HG03520 (cell line): ENCODE data around the gene CFAP92.

Experiments used
- ATAC-seq: cut with Tn5 transposase; IDR thresholded peaks from one replicate; pipeline ENCODE4 v1.9.1; 2021; ENCODE audit warnings: mild to moderate bottlenecking, moderate library complexity; ENCODE audit not compliant: unreplicated experiment

CFAP92 gene, protein sequence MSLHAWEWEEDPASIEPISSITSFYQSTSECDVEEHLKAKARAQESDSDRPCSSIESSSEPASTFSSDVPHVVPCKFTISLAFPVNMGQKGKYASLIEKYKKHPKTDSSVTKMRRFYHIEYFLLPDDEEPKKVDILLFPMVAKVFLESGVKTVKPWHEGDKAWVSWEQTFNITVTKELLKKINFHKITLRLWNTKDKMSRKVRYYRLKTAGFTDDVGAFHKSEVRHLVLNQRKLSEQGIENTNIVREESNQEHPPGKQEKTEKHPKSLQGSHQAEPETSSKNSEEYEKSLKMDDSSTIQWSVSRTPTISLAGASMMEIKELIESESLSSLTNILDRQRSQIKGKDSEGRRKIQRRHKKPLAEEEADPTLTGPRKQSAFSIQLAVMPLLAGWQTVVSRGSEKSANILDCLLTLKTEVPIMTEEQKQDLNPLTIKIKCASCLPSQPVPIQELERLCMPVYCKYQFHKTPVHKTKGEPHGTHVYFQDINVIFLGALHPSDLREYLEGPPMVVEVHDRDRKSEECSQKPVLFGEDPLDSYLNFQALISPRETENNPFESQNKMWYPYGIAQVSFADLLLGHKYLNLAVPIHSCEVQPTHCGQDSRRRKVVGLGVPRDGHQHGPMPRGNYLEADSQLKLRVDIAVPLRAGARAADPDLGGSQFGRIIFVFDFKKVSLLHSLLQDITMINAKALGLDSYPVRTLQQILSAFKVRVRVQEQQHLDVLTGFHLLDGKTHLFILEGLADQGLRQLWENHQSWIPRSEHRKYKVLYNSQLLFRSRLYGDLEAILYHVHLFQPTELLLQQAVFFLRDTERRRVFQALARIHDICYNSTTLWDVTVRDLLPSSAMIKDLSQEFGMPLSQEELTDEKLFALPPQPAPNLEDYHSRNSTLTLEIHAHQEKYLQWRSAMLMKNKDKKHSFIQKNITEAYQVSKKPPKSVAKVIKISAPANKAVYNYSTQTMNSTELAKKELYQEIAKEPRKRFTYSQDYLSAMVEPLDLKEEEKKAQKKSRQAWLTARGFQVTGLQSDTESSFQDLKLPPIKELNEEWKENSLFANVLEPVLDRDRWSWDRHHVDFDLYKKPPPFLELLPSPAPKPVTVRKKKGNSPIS

DNA sequence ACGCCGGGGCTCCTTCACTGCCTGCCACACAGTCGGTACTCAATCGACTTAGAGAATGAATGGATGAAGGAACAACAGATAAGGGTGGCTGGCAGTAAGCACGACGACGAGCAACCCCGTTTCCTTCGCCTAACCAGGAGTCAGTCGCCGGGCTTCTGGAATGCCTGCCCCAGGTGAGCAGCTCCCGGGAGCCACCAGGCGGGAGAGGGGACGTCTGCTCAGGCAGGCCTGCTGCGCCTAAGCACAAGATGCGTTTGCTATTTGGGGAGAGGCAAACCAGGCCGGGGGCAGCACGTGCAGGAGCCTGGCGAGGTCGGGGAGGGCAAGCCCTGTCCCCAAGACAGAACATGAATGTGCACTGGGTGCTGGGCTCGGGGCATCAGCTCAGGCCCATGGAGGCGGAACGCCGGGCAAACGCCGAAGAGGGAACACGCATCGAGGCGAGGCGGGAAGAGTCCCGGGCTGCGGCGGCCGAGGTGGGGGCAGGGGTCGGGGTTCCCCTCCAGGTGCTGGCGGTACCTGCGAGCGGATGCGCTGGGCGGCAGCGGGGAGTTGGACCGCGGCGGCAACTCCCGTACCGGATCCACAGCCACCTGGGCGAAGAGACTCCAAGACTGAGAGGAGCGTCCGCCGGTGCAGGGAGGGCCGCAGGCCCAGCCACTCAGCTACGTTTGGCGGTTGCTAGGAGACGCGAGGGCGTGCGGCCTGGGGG, at the start of gene CFAP92:
Gene CFAP92, minus strand, starts transcription at position 616 of the 712 bp plus-strand sequence. CDS start 772 bp downstream, outside the sequence.
- ATAC-seq = peak; percentile 86

DNA sequence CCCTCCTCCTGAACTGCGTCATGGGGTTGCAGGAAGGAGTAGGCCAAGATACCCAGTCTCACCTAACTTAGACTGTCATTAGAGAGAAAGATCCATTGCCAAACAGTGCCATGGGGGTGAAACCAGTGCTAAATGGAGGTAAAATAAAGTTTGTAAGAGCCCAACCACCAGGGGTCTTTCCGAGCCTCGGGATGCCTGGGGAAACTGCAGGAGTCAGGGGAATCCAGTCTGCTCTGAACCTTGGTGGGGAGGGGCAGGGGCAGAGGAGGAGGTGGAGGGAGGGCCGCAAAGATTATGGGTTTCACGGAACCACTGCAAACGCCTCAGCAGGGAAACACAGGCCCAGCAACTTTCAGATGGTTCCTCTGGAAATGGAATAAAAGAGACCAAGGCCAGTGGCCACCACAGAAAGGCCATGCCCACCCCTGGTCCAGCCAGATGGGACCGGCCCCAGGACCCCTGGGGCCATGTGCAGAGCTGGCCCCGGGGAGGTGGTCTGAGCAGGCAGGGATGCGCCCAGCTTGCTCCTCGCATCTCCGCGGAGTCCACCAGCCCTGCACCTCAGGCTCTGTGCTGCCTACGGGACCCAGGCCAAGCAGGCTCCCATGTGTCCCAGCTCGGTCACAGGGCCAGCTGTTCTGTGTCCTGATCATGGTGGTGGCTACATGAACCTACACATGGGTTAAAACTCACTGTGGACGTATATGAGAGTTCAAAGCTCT, 46.9 kb upstream of the CFAP92 start:
- ATAC-seq = no peak

DNA sequence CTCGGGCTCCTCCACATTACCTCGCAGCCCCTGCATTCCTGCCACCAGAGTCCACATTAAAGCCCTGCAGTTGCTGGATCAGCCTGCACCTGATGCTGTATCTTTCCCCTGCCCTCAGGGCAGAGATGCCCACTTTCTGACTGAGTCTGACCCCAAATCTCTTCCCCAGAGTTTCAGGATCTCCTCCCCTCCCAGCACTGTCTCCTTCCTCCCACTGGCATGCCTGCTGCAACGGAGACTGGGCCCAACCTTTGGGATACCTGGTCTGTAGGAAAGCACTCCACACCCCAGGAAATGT, 46.1 kb upstream of the CFAP92 start:
- ATAC-seq = no peak

DNA sequence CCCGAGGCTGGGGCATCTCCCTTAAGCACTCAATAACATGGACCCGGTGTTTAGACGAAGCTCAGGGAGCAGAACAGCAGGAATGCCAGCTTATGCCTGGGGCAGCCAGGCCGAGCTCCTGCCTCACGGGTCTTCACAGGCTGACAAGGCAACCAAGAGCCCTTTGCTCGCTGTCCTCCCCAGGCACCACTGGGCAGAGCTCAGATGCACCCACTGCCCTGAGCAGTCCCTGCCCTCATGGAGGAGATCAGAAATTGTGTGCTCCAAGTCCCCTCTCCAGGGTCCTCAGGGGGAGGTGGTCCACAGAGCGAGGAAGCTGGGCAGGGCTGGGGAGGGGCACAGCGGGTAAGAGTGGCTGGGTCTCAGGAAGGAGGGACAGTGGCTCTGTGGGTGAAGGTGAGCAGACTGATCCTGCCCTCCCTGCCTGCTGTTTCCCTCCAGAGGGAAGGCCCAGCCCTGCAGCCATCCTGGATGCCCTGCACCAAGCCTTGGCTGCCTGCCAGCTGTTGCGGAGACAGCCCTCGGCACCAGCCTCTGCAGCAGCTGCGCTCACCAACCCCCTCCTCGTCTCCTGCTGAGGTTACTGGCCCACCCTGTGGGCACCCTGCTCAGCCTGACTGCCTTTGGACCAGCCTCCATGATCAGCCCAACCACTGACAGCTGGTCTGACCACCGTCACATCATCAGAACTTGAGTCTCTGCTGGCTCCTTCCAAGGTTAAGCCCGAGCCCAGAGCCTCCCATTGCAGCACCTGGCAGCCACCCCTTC, 45.6 kb upstream of the CFAP92 start:
- ATAC-seq = no peak

DNA sequence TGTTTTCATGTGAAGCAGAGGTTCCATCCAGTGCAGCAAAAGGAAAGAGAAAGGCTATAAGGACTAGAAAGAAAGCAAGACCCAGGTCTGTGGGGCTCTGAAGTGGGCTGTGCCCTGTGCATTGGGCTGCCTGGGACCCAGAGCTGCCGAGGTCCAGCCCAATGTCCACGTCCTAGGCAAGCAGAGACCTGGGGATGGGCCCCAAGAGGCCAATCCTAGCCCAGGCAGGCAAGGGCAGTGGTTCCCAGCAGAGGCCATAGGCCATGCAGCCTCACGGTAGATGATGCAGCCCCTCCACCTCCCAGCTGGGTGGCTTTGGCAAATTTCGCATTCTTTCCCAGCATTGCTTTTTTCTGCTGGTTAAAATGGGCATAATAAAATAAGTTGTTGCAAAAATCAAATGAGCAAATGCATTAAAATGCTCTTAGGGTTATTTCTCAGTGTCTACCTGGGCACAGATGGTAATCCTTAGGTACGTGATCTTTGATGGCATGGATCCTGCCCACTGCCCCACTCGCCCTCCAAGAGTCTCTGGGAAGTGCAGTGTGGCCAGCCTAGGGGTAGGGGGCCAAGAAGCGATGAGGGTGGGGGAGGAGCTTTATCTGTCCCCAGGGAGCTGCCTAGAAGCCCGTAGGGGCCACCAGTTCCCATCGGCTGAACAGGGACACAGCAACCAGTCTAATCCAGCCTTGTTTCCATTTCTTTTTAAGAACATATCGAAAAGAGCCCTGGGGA, 44.4 kb upstream of the CFAP92 start:
- ATAC-seq = no peak

DNA sequence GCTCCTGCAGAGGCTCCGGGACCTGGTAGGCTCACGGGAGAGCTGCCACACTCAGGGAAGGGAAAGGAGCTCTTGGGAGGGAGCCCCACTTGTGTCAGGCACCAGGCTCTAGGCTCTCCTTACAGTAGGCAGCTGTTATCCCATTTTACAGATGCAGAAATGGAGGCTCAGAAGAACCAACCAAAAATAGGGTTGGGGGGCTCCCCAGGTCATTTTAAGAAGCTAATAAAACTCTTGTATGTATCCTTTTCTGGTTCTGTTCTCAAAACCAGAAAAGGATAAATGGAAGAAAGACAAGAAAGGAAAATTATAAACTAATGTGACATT, 43.2 kb upstream of the CFAP92 start:
- no peak for ATAC-seq

DNA sequence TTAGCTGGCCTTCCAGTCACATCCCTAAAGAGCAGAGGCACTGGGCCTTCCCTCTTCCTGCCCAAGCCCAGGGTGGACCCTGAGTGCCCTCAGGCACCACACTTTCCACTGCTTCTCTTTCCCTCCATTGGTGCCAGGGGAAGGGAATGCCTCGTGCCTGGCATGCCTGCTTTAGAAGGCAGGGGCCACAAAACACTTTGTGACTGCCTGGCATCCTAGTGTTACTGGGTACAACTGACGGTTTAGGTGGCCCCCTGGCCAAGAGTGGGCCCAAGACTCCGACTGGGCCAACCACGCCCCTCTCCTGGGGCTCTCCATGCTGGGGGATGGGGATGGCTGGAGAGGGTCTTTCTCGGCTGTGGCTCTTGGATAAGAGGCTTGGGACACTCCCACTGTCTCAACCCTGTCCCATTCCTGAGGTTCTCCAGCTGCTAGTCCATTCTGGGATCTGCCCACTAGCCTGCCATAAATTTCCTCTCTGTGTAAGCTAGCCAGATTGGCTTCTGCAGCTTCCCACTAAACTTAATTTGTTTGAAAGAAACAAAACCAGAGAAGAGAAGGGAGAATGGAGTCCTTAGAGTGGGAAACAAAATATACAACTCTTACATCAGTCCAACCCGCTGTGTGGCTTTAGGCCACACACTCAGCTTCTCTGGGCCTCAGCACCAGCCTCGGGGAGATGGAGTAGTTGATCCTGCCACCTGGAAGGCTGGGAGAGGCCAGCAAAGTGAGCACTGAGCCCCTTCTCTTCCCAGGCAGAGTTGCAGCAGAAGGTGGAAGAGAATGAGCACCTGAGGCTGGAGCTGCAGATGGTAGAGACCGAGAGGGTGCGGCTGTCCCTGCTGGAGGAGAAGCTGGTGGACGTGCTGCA, 42.6 kb upstream of the CFAP92 start:
- ATAC-seq = no peak

DNA sequence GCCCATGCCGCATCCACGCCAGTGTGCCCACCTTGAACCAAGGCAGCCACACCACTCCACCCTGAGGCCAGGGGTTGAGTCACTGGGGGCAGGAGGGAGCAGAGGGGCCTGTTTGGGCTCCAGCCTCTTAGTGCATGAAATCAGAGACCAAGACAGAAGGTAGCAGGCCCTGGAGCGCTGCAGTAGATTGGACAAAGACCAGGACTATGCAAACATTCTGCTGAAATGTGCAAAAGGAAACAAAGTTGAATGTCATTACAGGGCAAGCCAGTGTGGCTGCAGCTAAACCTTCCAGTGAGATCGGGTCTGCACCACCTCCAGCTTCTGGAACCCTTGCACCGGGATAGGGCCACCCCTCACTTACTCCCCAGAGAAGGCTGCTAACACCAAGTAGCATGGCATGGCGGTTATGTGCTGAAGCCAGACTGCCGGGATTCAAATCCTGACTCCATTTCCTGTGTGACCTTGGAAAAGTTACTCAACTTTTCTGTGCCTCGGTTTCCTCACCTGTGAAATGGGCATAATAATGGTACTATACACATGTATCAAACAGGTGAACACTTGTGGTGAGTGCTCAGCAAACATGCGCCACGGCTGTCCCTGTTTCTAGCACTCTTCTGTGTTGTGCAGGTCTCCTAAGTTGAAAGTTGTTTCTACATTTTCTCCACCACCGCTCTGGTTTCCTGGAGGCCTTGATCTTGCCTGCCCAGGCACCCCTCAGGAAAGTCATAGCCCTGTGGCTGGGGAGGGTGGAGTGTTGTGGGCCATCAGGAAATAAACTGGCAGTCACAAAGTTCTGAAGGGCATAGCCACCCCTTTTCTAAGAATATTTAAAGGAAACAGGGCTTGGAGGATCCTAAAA, 41.7 kb upstream of the CFAP92 start:
- no peak for ATAC-seq

DNA sequence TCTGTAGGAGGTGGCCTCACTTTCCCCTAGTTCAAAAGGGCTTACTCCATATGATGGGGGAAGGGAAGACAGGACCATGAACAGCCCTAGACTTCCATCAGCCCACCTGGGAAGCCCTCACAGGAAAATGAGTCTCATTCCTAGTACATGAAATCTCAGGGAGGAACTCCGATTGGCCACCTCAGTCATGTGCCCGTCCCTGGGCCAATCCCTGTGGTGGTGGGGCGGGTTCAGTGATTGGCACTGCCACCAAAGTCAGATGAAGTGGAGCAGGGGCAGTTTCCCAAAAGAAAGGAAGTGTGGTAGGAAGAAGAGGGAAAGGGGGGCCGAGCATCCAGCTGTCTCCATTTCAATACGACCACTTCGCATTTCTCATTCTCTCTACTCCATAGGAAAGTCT, 40.8 kb upstream of the CFAP92 start:
- ATAC-seq = no peak

DNA sequence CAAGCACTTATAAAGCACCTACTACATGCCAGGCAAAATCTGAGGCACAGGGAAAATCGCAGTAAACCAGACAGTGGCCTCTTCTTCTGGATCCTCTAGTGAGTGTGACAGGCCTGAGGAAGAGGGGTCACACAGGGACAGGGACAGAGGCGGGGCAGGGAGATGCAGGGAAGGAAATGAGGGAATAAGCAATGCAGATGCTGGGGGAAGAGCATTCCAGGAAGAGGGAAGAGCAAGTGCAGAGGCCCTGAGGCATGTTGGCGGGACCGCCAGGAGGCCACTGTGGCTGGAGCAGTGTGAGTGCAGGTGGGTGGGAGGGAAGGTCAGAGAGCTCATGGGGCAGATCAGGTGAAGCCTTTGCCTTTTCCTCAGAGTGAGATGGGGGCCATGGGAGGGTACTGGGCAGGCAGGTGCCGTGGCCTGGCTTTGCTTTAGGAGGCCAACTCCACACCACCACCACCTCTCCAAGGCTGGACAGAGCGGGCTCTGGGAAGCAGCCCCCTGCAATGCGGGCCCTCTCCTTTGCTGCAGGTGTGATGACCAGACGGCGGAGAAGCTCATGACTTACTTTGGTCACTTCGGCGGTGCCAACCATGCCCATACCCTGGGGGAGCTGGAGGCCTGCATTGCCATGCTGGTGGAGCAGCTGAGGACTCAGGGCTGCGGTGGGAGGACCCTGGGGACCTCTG, 39.9 kb upstream of the CFAP92 start:
- ATAC-seq = no peak

DNA sequence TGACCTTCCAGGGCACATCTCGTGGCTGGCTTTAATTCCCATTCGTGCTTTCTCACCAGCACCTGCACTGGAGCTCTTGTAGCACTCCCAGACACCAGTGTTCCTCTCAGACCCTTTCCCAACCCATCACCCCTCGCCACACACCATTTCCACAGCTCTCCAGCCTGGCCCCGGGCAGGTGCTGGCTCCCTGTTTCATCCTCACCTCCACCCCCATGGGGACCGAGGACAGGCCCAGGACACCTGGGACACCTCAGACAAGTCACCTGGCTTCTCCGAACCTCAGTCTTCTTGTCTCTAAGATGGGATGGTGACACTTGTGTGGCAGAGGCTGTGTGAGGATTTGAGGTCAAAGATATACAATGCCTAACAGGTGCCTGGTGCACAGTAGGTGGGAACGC, 39.3 kb upstream of the CFAP92 start:
- no peak for ATAC-seq

DNA sequence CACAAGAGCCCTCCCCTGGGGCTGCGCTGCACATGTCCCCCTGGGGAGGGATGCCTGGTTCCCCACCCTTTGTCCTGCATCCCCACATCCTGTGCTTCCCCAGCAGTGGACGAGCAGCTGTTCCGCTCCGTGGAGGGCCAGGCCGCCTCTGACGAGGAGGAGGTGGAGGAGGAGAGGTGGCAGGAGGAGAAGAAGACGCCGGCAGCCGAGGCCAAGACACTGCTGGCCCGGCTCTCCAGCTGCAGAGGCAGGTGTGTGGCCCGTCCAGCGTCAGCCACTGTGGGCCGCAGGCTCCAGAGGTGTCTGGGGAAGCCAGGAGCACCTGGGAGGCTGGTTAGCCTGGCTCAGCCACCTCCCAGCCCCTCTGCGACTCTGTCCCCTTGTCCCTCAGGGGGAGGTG, 38.8 kb upstream of the CFAP92 start:
- no peak for ATAC-seq

DNA sequence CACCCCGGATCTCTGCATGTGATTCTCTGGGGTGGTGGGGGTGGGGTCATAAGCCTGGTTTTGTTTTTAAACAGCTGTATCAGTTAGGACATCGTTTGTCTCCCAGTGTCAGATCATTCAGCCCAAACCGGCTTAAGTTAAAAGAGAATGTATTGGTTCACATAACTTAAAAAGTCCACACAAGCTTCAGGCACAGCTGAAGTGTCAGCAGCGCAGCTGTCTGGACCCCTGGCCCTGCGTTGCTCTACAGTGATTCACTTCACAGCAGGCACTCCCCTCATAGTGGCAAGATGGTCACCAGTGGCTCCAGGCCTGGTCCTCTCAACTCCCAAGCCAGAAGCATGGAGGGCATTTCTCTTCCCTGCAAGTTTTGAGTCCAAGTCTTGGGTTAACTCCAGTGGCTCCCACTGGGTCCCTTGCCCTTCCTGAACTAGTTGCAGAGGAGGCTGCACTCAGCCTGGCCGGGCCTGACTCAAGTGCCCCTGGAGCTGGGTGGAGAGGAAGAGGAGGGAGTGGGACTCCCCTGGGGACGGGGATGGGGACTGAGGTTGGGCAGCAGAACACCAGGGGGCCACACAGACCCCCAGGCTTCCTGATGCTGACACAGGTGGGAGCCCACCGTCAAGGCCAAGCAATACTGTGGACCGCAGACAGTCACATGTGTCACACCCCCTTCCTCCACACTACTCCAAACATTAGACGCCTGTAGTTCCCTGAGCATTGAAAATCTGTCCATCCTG, 37.8 kb upstream of the CFAP92 start:
- ATAC-seq = no peak

DNA sequence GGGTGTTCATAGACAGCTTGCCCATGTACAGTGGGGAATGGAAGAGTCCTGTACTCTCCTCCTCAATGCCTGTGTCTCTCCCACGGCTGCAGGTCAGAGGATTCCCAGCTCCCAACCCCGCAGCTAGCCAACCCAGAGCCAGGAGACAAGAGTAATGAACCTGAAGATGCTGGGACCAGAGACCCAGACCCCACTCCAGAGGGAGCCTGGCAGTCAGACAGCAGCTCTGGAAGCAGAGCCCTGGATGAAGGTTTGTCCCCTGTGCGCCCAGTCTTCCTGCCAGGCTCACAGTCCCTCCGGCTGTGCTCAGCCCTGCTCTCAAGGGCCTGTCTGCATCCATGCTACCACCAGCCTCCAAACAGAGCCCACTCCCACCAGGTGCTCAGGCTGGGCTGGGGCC, 36.7 kb upstream of the CFAP92 start:
- no peak for ATAC-seq

DNA sequence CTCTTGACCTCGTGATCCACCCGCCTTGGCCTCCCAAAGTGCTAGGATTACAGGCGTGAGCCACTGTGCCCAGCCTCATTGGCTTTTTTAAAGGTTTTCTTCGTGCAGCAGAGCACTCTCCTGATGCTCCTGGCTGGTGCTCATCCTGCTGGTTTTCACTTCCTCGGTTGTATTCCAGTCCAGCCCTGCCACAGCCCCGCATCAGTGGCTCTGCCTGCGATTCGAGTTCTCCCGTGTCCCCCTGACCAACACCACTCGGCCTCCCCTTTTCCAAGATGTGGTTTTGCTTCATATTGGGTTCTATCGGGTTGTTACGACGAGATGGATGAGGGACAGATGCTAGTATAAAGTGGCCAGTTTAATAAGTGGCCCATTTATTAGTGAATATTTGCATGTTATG, 35.0 kb upstream of the CFAP92 start:
- no peak for ATAC-seq

DNA sequence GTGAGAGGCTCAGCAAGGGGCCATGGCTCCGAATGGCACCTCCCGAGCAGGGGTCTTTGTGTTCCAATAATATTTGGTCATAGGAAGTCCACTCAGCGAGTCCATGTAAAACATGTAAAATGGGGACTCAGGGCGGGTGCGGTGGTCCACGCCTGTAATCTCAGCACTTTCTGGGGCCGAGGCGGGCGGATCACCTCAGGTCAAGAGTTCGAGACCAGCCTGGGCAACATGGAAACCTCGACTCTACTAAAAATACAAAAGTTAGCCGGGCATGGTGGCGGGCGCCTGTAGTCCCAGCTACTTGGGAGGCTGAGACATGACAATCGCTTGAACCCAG, 33.6 kb upstream of the CFAP92 start:
- no peak for ATAC-seq
